Measurements from ENCODE around the gene RASA2.

DNA sequence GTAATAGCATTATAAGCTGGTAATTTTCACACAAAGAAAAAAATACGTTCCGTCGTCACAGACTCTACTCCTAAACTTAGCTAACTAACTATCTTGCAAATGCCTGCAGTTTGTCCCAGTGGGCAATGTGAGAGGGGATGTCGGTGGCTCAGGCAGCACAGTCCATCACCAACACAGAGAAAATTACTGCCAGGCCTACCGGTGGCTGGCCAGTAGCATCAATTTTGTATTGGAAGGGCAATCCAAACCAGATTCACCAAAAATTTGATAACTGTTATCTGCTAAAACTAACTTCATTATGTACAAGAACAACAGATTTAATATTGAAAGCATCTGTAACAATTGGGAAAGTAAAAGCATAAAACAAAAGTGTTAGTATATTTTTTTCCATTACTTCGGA, 37.4 kb upstream of the RASA2 start:
- TF ChIP-seq, protein P1, sequence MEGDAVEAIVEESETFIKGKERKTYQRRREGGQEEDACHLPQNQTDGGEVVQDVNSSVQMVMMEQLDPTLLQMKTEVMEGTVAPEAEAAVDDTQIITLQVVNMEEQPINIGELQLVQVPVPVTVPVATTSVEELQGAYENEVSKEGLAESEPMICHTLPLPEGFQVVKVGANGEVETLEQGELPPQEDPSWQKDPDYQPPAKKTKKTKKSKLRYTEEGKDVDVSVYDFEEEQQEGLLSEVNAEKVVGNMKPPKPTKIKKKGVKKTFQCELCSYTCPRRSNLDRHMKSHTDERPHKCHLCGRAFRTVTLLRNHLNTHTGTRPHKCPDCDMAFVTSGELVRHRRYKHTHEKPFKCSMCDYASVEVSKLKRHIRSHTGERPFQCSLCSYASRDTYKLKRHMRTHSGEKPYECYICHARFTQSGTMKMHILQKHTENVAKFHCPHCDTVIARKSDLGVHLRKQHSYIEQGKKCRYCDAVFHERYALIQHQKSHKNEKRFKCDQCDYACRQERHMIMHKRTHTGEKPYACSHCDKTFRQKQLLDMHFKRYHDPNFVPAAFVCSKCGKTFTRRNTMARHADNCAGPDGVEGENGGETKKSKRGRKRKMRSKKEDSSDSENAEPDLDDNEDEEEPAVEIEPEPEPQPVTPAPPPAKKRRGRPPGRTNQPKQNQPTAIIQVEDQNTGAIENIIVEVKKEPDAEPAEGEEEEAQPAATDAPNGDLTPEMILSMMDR (IDR thresholded peaks at IDR 0.05; ENCODE audit: low read depth, low read length, missing input control), result no peak
- TF ChIP-seq REST (IDR thresholded peaks at IDR 0.05), result no peak
- no peak for TF ChIP-seq RAD21 (IDR thresholded peaks at IDR 0.05)
